ENCODE data around the gene KCNE1. TPM values are rescaled to one million over a fixed set of nuclear protein-coding genes. Genes with fewer than 3 reads are reported as not detected.

The KCNE1 gene
- total RNA-seq, 2 donors from 2014 or later: 0.15 TPM; not detected in 1

Other genes with a start within 250 kb of the KCNE1 start
- gene KCNE2, start 148.2 kb downstream of the KCNE1 start, total RNA-seq: not detected
- gene SMIM11, start 136.7 kb downstream of the KCNE1 start, total RNA-seq: 10 to 100 TPM in 1 of 2 donors, 1 to 10 TPM in 1; 4.4 to 20.0 TPM
- gene SMIM34, start 88.3 kb downstream of the KCNE1 start, total RNA-seq: not detected
- gene RCAN1, start 102.9 kb upstream of the KCNE1 start, total RNA-seq: 1 to 10 TPM; 4.9 to 6.3 TPM
- under 1 TPM; 0.11 to 0.13 TPM for gene CLIC6, start 156.8 kb upstream of the KCNE1 start, total RNA-seq